GM10248 (cell line): Measurements from ENCODE around the gene VAV2.

ENCODE experiments used
- CTCF ChIA-PET: fragments of 300-600 bp; sonication (Branson Sonifier 250); formaldehyde crosslinking; extraction: SDS; loops from one replicate; lab custom pipeline; 2021; ENCODE audit warnings: antibody characterized with exemption; lab: Yijun Ruan, JAX
- POLR2A ChIA-PET: fragments of 350-650 bp; sonication (Branson Sonifier 250); formaldehyde crosslinking; extraction: SDS; loops from one replicate; lab custom pipeline; 2020; ENCODE audit warnings: antibody characterized with exemption; lab: Yijun Ruan, JAX
- DNase-seq: peaks from one replicate; pipeline ENCODE4 v3.0.0; 2012; ENCODE audit errors: extremely low spot score
- TF ChIP-seq, protein P1 (sequence below): IDR thresholded peaks from 2 replicates; pipeline ENCODE4 v1.5.1; 2012; ENCODE audit warnings: mild to moderate bottlenecking, low read depth; ENCODE audit errors: extremely low read depth, missing control alignments, control extremely low read depth

VAV2 gene

DNA sequence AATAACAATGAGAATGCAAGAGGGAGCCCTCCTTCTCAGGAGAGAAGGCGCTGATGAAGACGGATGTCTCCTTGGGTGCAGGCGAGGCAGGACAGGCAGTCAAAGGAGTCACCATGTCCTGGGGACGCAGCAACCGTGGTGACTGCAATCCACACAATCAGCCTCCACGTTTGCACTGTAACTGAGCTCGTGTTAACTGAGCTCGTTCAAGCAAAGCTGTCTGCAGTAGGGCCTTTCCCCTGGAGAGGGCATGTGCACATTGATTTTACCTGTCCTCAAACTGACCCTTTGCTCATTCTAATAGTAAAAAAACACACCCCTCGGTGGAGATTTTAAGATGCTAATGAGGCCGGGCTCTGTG is 256.7 kb downstream of the VAV2 start:
- TF ChIP-seq, protein P1, sequence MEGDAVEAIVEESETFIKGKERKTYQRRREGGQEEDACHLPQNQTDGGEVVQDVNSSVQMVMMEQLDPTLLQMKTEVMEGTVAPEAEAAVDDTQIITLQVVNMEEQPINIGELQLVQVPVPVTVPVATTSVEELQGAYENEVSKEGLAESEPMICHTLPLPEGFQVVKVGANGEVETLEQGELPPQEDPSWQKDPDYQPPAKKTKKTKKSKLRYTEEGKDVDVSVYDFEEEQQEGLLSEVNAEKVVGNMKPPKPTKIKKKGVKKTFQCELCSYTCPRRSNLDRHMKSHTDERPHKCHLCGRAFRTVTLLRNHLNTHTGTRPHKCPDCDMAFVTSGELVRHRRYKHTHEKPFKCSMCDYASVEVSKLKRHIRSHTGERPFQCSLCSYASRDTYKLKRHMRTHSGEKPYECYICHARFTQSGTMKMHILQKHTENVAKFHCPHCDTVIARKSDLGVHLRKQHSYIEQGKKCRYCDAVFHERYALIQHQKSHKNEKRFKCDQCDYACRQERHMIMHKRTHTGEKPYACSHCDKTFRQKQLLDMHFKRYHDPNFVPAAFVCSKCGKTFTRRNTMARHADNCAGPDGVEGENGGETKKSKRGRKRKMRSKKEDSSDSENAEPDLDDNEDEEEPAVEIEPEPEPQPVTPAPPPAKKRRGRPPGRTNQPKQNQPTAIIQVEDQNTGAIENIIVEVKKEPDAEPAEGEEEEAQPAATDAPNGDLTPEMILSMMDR: no peak
- POLR2A ChIA-PET: interaction anchor here (0.6 kb wide), 1 partner anchor 40 kb away, joined by 3 read pairs; no protein-coding TSS in a partner anchor
- CTCF ChIA-PET: no interaction called here
- DNase-seq: no peak

DNA sequence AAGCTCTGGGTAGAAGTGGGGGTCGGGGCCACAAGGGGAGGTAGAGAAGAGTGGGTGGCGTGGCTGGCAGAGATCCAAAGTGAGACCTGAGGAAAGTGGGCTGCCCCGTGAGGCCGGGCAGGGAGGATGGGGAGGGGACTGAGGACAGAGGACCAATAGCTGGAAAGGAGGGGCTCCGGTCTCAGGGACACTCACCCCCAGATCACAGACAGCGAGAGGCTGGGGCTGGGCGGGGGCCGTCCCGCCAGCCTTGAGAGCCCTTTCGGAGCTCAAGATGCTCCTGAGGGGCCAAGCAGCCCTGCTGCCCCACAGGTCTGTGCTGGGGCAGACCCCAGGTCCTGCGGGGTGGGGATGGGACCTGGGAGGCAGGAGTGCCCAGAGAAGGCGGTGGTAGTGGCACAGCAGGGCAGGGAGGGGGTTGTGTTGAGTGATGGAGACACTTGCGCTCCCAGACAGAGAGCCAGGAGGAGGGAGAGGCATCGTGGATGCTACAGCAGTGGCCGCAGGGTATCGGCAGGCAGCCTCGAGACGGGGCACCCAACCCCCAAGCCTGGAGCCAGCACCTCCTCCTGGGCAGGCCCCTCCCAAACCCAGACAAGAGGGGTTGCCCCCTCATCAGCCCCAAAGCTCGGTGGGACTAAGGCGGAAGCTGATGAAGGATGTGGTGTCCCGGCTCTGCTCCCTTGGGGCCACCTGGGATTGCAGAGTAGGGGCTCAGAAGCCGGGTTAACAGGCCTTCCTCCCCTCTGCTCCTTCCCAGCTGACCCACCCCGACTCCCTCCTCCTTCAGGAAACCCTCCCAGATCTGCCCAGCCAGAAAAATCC is 257.3 kb downstream of the VAV2 start:
- no peak for DNase-seq
- CTCF ChIA-PET: interaction anchor here (3.6 kb wide), 1 partner anchor 8 kb away, joined by 16 read pairs; no protein-coding TSS in a partner anchor
- POLR2A ChIA-PET: no interaction called here
- TF ChIP-seq, protein P1: no peak

DNA sequence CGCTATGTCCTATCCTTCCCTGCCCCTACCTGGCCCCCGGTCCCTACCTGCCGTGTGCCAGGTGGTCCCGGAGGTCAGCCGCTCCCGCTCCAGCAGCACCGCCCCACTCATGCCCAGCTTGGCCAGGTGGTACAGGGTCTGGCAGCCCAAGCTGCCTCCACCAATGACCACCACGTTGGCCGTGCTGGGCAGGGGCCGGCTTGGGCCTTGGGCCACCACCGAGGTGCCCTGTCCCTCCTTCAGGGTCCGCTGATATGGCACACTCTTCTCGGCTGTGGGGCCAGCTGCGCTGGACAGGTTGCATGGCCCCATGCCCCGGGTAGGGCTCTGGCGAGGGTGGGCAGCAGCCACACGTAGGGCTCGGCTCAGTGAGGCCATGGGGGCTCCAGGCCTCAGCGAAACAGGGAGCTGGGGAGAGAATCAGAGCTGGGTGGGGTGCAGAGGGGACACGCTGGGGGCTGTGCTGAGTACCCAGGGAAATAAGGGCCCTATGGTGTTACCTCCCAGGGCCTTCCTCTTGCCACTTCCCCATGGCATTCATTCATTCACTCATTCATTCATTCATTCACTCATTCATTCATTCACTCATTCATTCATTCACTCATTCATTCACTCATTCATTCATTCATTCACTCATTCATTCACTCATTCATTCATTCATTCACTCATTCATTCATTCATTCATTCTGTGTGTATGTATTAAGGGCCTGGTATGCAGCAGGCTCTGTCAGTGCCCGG is 258.2 kb downstream of the VAV2 start:
- ChIA-PET POLR2A (no interaction called here), CTCF (interaction anchor here (1.4 to 3.6 kb wide), 2 partner anchors 9 to 202 kb away, joined by 3 to 16 read pairs; no protein-coding TSS in a partner anchor)
- TF ChIP-seq, protein P1: no peak
- no peak for DNase-seq

DNA sequence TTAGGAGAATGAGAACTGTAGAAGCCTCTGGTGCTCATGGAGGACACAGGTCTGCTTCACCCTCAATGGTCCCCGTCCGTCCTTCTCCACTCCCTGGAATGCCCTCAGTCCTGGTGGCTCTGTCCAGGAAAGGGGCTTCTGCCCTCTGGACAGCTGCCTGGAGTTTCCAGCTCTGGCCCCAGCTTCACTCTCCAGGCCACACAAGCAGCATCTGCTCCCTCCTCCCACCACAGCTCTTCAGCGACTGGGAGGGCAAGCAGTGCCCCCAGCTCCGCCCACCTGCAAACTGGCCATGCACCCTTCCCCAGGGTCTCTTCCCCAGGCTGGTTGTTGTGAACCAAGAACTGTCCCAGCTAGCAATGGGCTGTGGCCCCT is 258.7 kb downstream of the VAV2 start:
- no peak for DNase-seq

DNA sequence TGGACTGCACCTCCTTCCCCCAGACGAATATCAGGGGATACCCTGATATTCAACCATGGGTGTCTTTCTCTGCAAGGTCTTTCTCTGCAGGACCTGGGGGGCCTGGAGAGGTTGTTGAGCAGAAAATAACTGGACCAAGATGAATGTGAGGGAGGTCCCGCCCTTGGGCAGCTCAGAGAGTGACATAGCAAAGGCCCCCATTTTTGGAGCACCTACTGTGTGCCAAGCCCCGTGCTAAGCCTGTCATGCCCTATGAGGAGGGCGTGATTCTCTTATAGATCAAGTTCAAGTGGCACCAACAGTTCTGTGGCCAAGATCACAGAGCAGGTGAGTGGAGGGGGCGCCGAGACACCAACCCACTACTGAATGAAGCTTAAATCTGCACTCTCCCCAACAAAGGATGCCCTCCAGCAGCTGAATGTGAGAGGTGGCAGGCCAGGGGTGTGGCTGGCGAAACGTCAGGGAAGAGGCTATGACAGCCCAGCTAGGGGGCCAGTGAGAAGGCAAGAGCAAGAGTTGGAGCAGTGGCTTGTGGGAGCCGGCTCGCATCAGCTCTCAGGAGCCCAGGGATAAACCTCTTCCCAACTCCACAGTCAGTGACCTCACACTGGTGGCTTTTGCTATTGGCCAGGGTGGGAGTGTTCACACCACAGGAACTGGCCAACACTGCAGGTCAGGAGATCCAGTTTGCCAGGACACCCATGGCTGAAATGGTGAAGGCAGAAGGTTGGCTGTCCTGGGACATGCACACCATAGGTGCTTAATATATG is 259.3 kb downstream of the VAV2 start:
- POLR2A ChIA-PET: no interaction called here
- TF ChIP-seq, protein P1: no peak
- CTCF ChIA-PET: interaction anchor here (1.4 to 3.6 kb wide), 3 partner anchors 10 to 201 kb away, joined by 3 to 16 read pairs (median 3); no protein-coding TSS in a partner anchor
- DNase-seq: no peak

More for the DNA sequence above, 258.7 kb downstream of the VAV2 start:
- TF ChIP-seq, protein P1: no peak
- CTCF ChIA-PET: interaction anchor here (1.4 to 3.6 kb wide), 2 partner anchors 9 to 201 kb away, joined by 3 to 16 read pairs; no protein-coding TSS in a partner anchor
- POLR2A ChIA-PET: no interaction called here
